Esophagus squamous epithelium (tissue), 4 donors: Measurements from ENCODE around the gene MBD4.
"Not testable (repeated sequence)": the region's sequence is repeated elsewhere in the genome, so short reads cannot be mapped to it uniquely, and the experiment has no call there.

Experiments
- CTCF ChIP-seq, 6 experiments: fragments of 450-650 bp in 4 of 6; fragments of 200-600 bp in 2 of 6; sonication (generic) in 2 of 6; IDR thresholded peaks; one replicate each; pipeline ENCODE4 v1.5.1; 2016 to 2019; ENCODE audit warnings: antibody characterized with exemption in 6 of 6, mild to moderate bottlenecking in 4 of 6, moderate library complexity in 4 of 6
- POLR2A ChIP-seq, 4 donors: fragments of 450-650 bp; IDR thresholded peaks; one replicate each; pipeline ENCODE4 v1.6.1; 2017; ENCODE audit warnings: antibody characterized with exemption in 4 of 4, mild to moderate bottlenecking in 4 of 4, moderate library complexity in 3 of 4

- not testable (repeated sequence) for TF ChIP-seq CTCF, POLR2A (IDR thresholded peaks at IDR 0.05)
These were observed 49.5 kb upstream of the MBD4 start for GRCh38 chr3:129489258-129489657.
